HepG2 (cell line): ENCODE measurements around the gene INSR. TPM values are rescaled to one million over a fixed set of nuclear protein-coding genes. Genes with fewer than 3 reads are reported as not detected.

Experiments
- AFF4 ChIP-seq: sonication (generic); formaldehyde crosslinking; IDR thresholded peaks from 2 replicates; pipeline ENCODE4 v1.4.0; 2020; ENCODE audit warnings: missing genetic modification reagents
- AHR ChIP-seq: IDR thresholded peaks from 2 replicates; pipeline ENCODE4 v1.6.1; 2018; ENCODE audit warnings: missing genetic modification reagents, missing compliant biosample characterization
- ZNF552 ChIP-seq: sonication (generic); formaldehyde crosslinking; IDR thresholded peaks from 2 replicates; pipeline ENCODE4 v1.9.0; 2022; ENCODE audit warnings: missing genetic modification reagents, mild to moderate bottlenecking, borderline replicate concordance
- ZNF75D ChIP-seq: sonication (generic); formaldehyde crosslinking; IDR thresholded peaks from 2 replicates; pipeline ENCODE4 v1.8.1; 2023; ENCODE audit warnings: missing genetic modification reagents, mild to moderate bottlenecking, borderline replicate concordance
- polyA plus RNA-seq, 8 experiments: library from polyadenylated mRNA; depleted of rRNA in 3 of 8; stranded (reverse) in 7 of 8; unstranded in 1 of 8; fragments of >200 nt; fragmentation: Illumina TruSeq in 4 of 8; extraction: Trizol in 4 of 8; gene quantifications; 2 replicates each; pipeline versions ENCODE4 v1.2.1 to v1.2.3, GENCODE V29; 2011 to 2016; ENCODE audit warnings: low read depth in 4 of 8, missing spikeins in 1 of 8, mixed read lengths in 1 of 8; ENCODE audit not compliant: insufficient read depth in 1 of 8
- total RNA-seq, 5 experiments: library from RNA; depleted of rRNA; stranded (reverse); fragments of >200 nt; fragmentation: Illumina TruSeq; extraction: Trizol; gene quantifications; 2 replicates each; pipeline ENCODE4 v1.2.3, GENCODE V29; 2016; ENCODE audit warnings: low read depth in 1 of 5
- TF ChIP-seq, protein P1 (sequence below): sonication (generic); formaldehyde crosslinking; IDR thresholded peaks from 2 replicates; pipeline ENCODE4 v1.9.0; 2021; ENCODE audit warnings: mild to moderate bottlenecking, missing genetic modification reagents

The INSR gene
- total and polyA plus RNA-seq, 2 of the 13 experiments (the other 11 are each of a cell fraction or from before 2014, with no cell fraction given): 24.2 to 29.8 TPM

- TF ChIP-seq AFF4 (CRISPR knock-in tag) (no peak), ZNF75D (CRISPR knock-in tag) (no peak), ZNF552 (no peak), AHR (no peak)
- TF ChIP-seq, protein P1, sequence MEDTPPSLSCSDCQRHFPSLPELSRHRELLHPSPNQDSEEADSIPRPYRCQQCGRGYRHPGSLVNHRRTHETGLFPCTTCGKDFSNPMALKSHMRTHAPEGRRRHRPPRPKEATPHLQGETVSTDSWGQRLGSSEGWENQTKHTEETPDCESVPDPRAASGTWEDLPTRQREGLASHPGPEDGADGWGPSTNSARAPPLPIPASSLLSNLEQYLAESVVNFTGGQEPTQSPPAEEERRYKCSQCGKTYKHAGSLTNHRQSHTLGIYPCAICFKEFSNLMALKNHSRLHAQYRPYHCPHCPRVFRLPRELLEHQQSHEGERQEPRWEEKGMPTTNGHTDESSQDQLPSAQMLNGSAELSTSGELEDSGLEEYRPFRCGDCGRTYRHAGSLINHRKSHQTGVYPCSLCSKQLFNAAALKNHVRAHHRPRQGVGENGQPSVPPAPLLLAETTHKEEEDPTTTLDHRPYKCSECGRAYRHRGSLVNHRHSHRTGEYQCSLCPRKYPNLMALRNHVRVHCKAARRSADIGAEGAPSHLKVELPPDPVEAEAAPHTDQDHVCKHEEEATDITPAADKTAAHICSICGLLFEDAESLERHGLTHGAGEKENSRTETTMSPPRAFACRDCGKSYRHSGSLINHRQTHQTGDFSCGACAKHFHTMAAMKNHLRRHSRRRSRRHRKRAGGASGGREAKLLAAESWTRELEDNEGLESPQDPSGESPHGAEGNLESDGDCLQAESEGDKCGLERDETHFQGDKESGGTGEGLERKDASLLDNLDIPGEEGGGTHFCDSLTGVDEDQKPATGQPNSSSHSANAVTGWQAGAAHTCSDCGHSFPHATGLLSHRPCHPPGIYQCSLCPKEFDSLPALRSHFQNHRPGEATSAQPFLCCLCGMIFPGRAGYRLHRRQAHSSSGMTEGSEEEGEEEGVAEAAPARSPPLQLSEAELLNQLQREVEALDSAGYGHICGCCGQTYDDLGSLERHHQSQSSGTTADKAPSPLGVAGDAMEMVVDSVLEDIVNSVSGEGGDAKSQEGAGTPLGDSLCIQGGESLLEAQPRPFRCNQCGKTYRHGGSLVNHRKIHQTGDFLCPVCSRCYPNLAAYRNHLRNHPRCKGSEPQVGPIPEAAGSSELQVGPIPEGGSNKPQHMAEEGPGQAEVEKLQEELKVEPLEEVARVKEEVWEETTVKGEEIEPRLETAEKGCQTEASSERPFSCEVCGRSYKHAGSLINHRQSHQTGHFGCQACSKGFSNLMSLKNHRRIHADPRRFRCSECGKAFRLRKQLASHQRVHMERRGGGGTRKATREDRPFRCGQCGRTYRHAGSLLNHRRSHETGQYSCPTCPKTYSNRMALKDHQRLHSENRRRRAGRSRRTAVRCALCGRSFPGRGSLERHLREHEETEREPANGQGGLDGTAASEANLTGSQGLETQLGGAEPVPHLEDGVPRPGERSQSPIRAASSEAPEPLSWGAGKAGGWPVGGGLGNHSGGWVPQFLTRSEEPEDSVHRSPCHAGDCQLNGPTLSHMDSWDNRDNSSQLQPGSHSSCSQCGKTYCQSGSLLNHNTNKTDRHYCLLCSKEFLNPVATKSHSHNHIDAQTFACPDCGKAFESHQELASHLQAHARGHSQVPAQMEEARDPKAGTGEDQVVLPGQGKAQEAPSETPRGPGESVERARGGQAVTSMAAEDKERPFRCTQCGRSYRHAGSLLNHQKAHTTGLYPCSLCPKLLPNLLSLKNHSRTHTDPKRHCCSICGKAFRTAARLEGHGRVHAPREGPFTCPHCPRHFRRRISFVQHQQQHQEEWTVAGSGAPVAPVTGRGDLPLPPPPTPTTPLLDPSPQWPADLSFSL (CRISPR knock-in tag): no peak
These were observed 117.4 kb downstream of the INSR start (continued) for GRCh38 chr19:7176792-7177191.
